GM19328 (cell line): Measurements from ENCODE around the gene CELA2B.
"Not testable (repeated sequence)": the region's sequence is repeated elsewhere in the genome, so short reads cannot be mapped to it uniquely, and the experiment has no call there.

ENCODE experiments used
- ATAC-seq: cut with Tn5 transposase; IDR thresholded peaks from one replicate; pipeline ENCODE4 v1.9.1; 2021; ENCODE audit warnings: mild to moderate bottlenecking, moderate library complexity; ENCODE audit not compliant: unreplicated experiment

Gene CELA2B

GRCh38 chr1:15465674-15466073, 10.2 kb upstream of the CELA2B start:
- no peak for ATAC-seq

GRCh38 chr1:15466955-15467625, 8.8 kb upstream of the CELA2B start:
- not testable (repeated sequence) for ATAC-seq

GRCh38 chr1:15468145-15468544, 7.8 kb upstream of the CELA2B start:
- ATAC-seq = no peak

- no peak for ATAC-seq
Measured at GRCh38 chr1:15469361-15469760, 6.5 kb upstream of the CELA2B start.

GRCh38 chr1:15469821-15470448, 6.0 kb upstream of the CELA2B start:
- ATAC-seq = not testable (repeated sequence)

- ATAC-seq = not testable (repeated sequence)
Measured at GRCh38 chr1:15471067-15471466, 4.8 kb upstream of the CELA2B start.

GRCh38 chr1:15471723-15472122, 4.2 kb upstream of the CELA2B start:
- ATAC-seq = not testable (repeated sequence)

GRCh38 chr1:15472587-15472986, 3.3 kb upstream of the CELA2B start:
- no peak for ATAC-seq

- ATAC-seq = no peak
Measured at GRCh38 chr1:15476927-15477326, 1.0 kb downstream of the CELA2B start.

GRCh38 chr1:15477646-15478212, 1.8 kb downstream of the CELA2B start:
- no peak for ATAC-seq

GRCh38 chr1:15479654-15480347, 3.9 kb downstream of the CELA2B start:
- no peak for ATAC-seq

- not testable (repeated sequence) for ATAC-seq
Measured at GRCh38 chr1:15482455-15482854, 6.6 kb downstream of the CELA2B start.

- not testable (repeated sequence) for ATAC-seq
Measured at GRCh38 chr1:15482983-15483543, 7.2 kb downstream of the CELA2B start.

GRCh38 chr1:15483971-15484370, 8.1 kb downstream of the CELA2B start:
- no peak for ATAC-seq

GRCh38 chr1:15484443-15484842, 8.5 kb downstream of the CELA2B start:
- not testable (repeated sequence) for ATAC-seq

- ATAC-seq = no peak
Measured at GRCh38 chr1:15485636-15486035, 9.7 kb downstream of the CELA2B start.

GRCh38 chr1:15486844-15487610, 11.1 kb downstream of the CELA2B start:
- ATAC-seq = not testable (repeated sequence)

GRCh38 chr1:15488371-15488770, 12.5 kb downstream of the CELA2B start:
- ATAC-seq = no peak

- ATAC-seq = no peak
Measured at GRCh38 chr1:15489052-15489736, 13.3 kb downstream of the CELA2B start.

- ATAC-seq = not testable (repeated sequence)
Measured at GRCh38 chr1:15491010-15491409, 15.1 kb downstream of the CELA2B start.
